Testis (tissue), 2 donors: ENCODE measurements around the gene BSN.

ENCODE experiments used
- CTCF ChIP-seq, 3 experiments: fragments of 450-650 bp in 2 of 3; fragments of 200-600 bp in 1 of 3; sonication (generic) in 1 of 3; IDR thresholded peaks; one replicate each; pipeline ENCODE4 v1.5.1; 2016 to 2019; ENCODE audit warnings: antibody characterized with exemption in 3 of 3, mild to moderate bottlenecking in 2 of 3, moderate library complexity in 1 of 3
- POLR2A ChIP-seq: fragments of 450-650 bp; IDR thresholded peaks from one replicate; pipeline ENCODE4 v1.6.1; 2017; ENCODE audit warnings: antibody characterized with exemption, mild to moderate bottlenecking, moderate library complexity

DNA sequence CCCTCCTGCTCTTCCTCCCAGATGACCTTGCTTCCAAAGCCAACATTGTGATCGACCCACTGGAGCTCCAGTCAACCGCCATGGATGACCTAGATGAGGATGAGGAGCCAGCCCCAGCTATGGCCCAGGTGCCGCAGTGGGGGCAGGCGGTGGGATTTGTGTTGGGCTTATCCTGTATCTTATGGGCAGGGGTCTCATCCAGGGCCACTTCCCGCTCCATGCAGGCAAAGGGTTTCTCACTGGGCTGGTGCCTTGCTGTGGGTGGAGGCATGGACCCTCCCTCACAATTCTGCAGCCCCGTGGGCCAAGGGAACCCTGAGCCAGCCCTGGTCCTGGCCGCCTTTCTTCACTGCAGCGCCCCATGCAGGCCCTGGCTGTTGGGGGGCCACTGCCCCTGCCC, 150.4 kb downstream of the BSN start:
- no peak for TF ChIP-seq POLR2A
- TF ChIP-seq CTCF (IDR thresholded peaks at IDR 0.05) = no peak
